Measurements from ENCODE around the gene STAC2. TPM values are rescaled to one million over a fixed set of nuclear protein-coding genes. Genes with fewer than 3 reads are reported as not detected.

Gene STAC2
- total RNA-seq, 1 donor from 2014 or later = 0.30 TPM

DNA sequence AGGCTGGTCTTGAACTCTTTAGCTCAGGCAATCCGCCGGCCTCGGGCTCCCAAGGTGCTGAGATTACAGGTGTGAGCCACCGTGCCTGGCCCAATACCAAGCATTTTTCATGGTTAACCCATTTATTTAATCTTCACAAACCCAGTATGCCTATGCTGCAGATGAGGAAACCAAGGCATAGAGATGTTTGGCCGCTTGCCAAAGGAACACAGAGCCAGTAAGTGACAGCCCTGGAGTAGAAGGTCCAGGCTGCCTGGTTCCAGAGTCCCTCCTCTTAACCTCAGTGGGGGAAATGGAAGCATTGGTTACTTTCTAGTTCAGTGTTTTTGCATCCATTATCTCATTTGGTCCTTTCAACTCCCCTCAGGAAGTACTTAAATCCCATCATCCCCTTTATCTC is 44.4 kb downstream of the STAC2 start:
- Histone ChIP-seq H3K9me3 (no peaks in the 10 kb centered on the region), H3K4me3 (no peak overlapping the region), H3K4me1 (peaks cover 10% of the 10 kb centered on the region), H3K36me3 (peaks cover 86% of the 10 kb centered on the region), H3K27ac (no peak overlapping the region), H3K27me3 (ENCODE audit: low read depth) (no peaks in the 10 kb centered on the region)
- no peak for DNase-seq
- ATAC-seq = no peak
- intact Hi-C loops (cut with DNase I) = no loop called here
- TF ChIP-seq, protein P1, sequence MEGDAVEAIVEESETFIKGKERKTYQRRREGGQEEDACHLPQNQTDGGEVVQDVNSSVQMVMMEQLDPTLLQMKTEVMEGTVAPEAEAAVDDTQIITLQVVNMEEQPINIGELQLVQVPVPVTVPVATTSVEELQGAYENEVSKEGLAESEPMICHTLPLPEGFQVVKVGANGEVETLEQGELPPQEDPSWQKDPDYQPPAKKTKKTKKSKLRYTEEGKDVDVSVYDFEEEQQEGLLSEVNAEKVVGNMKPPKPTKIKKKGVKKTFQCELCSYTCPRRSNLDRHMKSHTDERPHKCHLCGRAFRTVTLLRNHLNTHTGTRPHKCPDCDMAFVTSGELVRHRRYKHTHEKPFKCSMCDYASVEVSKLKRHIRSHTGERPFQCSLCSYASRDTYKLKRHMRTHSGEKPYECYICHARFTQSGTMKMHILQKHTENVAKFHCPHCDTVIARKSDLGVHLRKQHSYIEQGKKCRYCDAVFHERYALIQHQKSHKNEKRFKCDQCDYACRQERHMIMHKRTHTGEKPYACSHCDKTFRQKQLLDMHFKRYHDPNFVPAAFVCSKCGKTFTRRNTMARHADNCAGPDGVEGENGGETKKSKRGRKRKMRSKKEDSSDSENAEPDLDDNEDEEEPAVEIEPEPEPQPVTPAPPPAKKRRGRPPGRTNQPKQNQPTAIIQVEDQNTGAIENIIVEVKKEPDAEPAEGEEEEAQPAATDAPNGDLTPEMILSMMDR (IDR thresholded peaks at IDR 0.05) = no peak

DNA sequence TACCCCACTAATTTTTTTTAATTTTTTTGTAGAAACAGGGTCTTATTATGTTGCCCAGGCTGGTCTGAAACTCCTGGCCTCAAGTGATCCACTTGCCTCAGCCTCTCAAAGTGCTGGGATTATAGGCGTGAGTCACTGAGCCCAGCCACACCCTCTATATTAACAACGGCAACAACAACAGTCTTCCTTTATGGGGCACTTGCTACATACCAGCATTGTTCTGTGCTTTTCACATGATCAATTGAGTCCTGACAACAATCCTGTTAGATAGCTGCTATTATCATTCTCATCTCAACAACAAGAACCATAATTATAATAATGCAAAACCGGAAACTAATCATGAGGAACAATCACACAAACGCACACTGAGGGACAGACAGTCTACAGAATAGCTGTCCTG is 47.2 kb downstream of the STAC2 start:
- no peaks in the 10 kb centered on the region for H3K27me3 ChIP-seq (ENCODE audit: low read depth)
- ATAC-seq (peak; percentile 20 to 71), DNase-seq (no peak)
- no peaks in the 10 kb centered on the region for H3K9me3 ChIP-seq
- TF ChIP-seq, protein P1 (IDR thresholded peaks at IDR 0.05) = no peak
- no peak overlapping the region for H3K27ac ChIP-seq
- peaks cover 10% of the 10 kb centered on the region for H3K4me1 ChIP-seq
- no peak overlapping the region for H3K4me3 ChIP-seq
- peaks cover 73% of the 10 kb centered on the region for H3K36me3 ChIP-seq
- intact Hi-C loops (cut with DNase I) = no loop called here

DNA sequence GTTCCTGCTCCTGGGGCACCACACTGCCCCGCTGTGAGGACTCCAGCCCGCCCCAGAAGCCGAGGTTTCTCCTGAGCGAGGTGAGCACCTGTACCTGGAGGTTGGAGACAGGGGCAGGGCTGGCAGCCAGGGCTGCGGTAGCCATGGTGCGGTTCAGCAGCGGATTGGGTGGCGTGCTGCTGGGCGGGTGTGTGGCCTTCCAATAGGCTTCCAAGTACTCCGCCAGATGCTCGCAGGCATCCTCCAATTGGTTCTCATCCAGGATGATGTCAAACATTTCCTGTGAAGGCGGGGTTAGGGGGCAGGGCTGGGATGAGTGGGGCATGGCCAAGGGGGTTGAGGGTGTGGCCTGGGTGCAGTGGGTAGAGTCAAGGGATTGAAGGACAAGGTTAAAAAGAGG is 48.5 kb downstream of the STAC2 start:
- Histone ChIP-seq H3K27ac (no peak overlapping the region), H3K27me3 (ENCODE audit: low read depth) (no peaks in the 10 kb centered on the region), H3K9me3 (no peaks in the 10 kb centered on the region), H3K4me3 (no peak overlapping the region), H3K36me3 (peaks cover 60% of the 10 kb centered on the region), H3K4me1 (peaks cover 10% of the 10 kb centered on the region)
- intact Hi-C loops (cut with DNase I) = no loop called here
- ATAC-seq = peak; percentile 10 to 13
- DNase-seq = no peak
- TF ChIP-seq, protein P1 (IDR thresholded peaks at IDR 0.05) = no peak

DNA sequence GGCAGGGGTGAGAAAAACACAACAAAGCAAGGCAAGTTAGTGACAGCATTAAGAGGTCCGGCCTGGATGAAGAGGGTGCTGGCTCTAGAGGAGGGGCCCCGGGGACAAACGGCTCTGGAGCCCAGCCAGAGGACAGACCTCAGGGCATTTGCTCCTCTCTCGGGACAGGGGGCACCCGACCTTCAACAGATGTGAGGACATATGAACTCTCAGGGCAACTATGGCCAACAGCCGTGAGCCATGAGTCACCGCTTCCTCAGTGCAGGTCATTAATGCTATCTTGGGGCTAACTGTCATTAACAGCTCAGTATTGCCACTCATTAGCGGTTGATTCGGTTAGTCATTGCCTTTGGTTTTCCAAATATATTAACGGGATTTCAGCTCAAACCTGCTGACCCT is 50.1 kb downstream of the STAC2 start:
- DNase-seq (no peak), ATAC-seq (no peak)
- no peaks in the 10 kb centered on the region for H3K27me3 ChIP-seq (ENCODE audit: low read depth)
- no peak overlapping the region for H3K27ac ChIP-seq
- TF ChIP-seq, protein P1 (IDR thresholded peaks at IDR 0.05) = no peak
- no peaks in the 10 kb centered on the region for H3K9me3 ChIP-seq
- peaks cover 10% of the 10 kb centered on the region for H3K4me1 ChIP-seq
- H3K36me3 ChIP-seq = peaks cover 46% of the 10 kb centered on the region
- no peak overlapping the region for H3K4me3 ChIP-seq
- intact Hi-C loops (cut with DNase I) = no loop called here

DNA sequence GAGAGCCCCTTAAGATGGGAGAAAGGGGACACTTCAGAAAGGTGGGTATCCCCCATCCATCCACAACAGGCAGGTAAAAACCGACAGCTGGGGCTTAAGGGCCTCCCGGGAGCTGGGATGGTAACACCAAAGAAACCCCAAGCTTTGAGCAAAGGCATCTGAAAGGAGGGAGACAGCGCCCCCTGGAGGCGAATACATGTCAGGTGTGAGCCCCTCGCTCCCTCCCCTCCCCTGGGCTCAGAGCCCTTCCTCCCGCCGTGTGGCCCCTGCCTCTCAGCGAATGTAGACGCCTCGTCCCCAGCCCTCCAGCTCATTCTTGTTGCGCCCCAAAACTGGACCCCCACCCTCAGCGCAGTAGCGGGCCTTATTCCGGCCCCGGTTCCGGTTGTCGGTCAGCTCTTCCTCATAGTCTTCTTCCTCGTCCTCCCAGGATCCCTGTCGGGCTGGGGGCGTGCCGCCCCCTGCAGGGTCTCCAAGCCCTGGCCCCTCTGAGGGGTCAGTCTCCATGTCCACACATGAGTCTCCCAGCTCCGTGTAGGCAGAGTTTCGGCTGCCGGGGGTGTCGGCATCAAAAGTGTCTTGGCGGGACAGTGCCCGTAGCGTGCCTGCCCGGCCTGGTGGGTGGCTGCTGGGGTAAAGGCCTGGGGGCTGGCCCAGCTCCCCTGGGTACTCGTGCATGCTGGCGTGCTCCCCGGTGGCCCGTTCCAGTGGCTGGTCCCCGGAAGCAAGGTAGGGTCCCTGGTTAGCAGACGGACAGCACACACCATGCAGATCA is 50.6 kb downstream of the STAC2 start:
- Histone ChIP-seq H3K9me3 (no peaks in the 10 kb centered on the region), H3K4me1 (peaks cover 10% of the 10 kb centered on the region), H3K4me3 (peak overlapping the region; percentile 11), H3K27me3 (ENCODE audit: low read depth) (no peaks in the 10 kb centered on the region), H3K36me3 (peaks cover 40% of the 10 kb centered on the region), H3K27ac (no peak overlapping the region)
- peak; percentile 84 for DNase-seq
- peak; percentile 70 to 78 for ATAC-seq
- TF ChIP-seq, protein P1 (IDR thresholded peaks at IDR 0.05) = peak; percentile 93
- intact Hi-C loops (cut with DNase I) = no loop called here

Data from lower lobe of right lung (tissue), 2 donors.